Activated T-cell treated with anti-CD3 and anti-CD28 coated beads for 4 hours (primary cell): Measurements from ENCODE around the gene SFSWAP.

Experiments
- DNase-seq: peaks from one replicate; pipeline ENCODE4 v3.0.0-alpha.2; 2020

Gene SFSWAP

GRCh38 chr12:131841547-131841946 lies 130.7 kb downstream of the SFSWAP start:
- DNase-seq, result no peak

GRCh38 chr12:131842169-131842568 lies 131.3 kb downstream of the SFSWAP start:
- no peak for DNase-seq

- no peak for DNase-seq
Observed at GRCh38 chr12:131843527-131843926, 132.6 kb downstream of the SFSWAP start.

GRCh38 chr12:131844140-131844539 lies 133.2 kb downstream of the SFSWAP start:
- no peak for DNase-seq

GRCh38 chr12:131844656-131845055 lies 133.8 kb downstream of the SFSWAP start:
- DNase-seq, result no peak

GRCh38 chr12:131845121-131845520 lies 134.2 kb downstream of the SFSWAP start:
- DNase-seq, result no peak

- no peak for DNase-seq
Observed at GRCh38 chr12:131847456-131847855, 136.6 kb downstream of the SFSWAP start.

GRCh38 chr12:131848753-131849152 lies 137.9 kb downstream of the SFSWAP start:
- no peak for DNase-seq
